PC-9 (cell line): ENCODE results near the gene KRT82.

Experiments
- EZH2 ChIP-seq: fragments of 200-600 bp; sonication (generic); IDR thresholded peaks from 2 replicates; pipeline ENCODE4 v1.8.0; 2017; ENCODE audit warnings: antibody characterized with exemption, low read depth
- TF ChIP-seq, protein P1 (sequence below): fragments of 200-600 bp; sonication (generic); conservative IDR thresholded peaks from 2 replicates; pipeline ENCODE4 v1.6.1; 2017; ENCODE audit warnings: mixed run types, antibody characterized with exemption, mild to moderate bottlenecking, moderate library complexity

DNA sequence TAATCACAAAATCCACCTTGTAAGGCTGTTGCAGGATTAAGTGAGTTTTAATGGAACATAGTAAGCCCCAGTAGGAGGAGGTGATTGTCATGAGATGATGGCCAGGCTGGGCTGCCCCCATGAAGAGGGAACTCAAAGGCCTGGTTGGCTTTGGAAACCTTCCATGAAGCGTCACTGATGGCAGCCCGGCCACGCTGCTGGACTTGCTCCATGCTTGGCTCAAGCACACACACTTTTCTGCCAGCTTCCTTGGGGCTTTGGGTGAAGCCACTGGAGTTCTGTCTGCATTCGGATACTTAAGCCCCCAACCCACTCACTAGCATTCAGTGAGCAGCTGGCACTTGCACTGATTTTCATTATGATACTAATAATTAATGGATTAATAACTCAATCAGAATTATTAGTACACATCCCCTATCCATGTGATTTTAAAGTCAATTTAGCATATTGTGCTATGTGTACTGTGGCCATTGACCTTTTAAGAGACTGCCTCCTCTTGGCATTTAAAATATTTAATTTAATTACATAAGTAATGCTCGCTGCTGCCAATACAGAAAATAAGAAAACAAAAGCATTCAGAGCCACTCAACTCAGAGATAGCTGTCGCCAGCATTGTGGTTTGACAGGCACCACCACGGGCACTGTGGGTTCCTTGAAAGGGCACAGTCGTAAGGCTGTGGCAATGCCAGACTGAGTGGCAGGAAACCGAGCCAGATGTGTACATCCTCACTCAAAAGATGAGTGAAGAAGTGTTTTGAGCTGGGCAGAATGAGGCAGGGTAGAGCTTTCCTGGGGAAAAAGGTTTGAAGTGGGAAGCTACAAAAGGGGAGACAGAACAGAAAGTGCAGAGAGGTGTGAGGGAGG is 54.7 kb downstream of the KRT82 start:
- TF ChIP-seq, protein P1, sequence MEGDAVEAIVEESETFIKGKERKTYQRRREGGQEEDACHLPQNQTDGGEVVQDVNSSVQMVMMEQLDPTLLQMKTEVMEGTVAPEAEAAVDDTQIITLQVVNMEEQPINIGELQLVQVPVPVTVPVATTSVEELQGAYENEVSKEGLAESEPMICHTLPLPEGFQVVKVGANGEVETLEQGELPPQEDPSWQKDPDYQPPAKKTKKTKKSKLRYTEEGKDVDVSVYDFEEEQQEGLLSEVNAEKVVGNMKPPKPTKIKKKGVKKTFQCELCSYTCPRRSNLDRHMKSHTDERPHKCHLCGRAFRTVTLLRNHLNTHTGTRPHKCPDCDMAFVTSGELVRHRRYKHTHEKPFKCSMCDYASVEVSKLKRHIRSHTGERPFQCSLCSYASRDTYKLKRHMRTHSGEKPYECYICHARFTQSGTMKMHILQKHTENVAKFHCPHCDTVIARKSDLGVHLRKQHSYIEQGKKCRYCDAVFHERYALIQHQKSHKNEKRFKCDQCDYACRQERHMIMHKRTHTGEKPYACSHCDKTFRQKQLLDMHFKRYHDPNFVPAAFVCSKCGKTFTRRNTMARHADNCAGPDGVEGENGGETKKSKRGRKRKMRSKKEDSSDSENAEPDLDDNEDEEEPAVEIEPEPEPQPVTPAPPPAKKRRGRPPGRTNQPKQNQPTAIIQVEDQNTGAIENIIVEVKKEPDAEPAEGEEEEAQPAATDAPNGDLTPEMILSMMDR: no peak
- TF ChIP-seq EZH2: no peak
